HepG2 (cell line): ENCODE results near the gene SEC14L1. TPM values are rescaled to one million over a fixed set of nuclear protein-coding genes. Genes with fewer than 3 reads are reported as not detected.
A peak's percentile ranks its signal among the peaks of the same experiment; 100 is the strongest.

ENCODE experiments used
- AKAP8 ChIP-seq: sonication (generic); formaldehyde crosslinking; IDR thresholded peaks from 2 replicates; pipeline ENCODE4 v1.5.1; 2020; ENCODE audit warnings: mild to moderate bottlenecking, missing genetic modification reagents
- ERF ChIP-seq: IDR thresholded peaks from 2 replicates; pipeline ENCODE4 v1.6.1; 2018; ENCODE audit warnings: missing biosample characterization, missing genetic modification reagents
- KLF6 ChIP-seq: IDR thresholded peaks from 2 replicates; pipeline ENCODE4 v1.8.0; 2016; ENCODE audit warnings: missing biosample characterization, missing genetic modification reagents
- MED13 ChIP-seq: sonication (generic); formaldehyde crosslinking; IDR thresholded peaks from 2 replicates; pipeline ENCODE4 v1.5.0; 2020; ENCODE audit warnings: missing genetic modification reagents
- ZFP37 ChIP-seq: sonication (generic); formaldehyde crosslinking; IDR thresholded peaks from 2 replicates; pipeline ENCODE4 v1.4.0; 2020; ENCODE audit warnings: missing genetic modification reagents, borderline replicate concordance
- ZNF101 ChIP-seq: sonication (generic); formaldehyde crosslinking; IDR thresholded peaks from 2 replicates; pipeline ENCODE4 v1.4.0; 2020; ENCODE audit warnings: mild to moderate bottlenecking, low read depth, missing genetic modification reagents, borderline replicate concordance
- ZNF773 ChIP-seq: sonication (generic); formaldehyde crosslinking; IDR thresholded peaks from 2 replicates; pipeline ENCODE4 v1.4.0; 2020; ENCODE audit warnings: missing genetic modification reagents, borderline replicate concordance
- ZNF777 ChIP-seq: sonication (generic); formaldehyde crosslinking; IDR thresholded peaks from 2 replicates; pipeline ENCODE4 v1.4.0; 2020; ENCODE audit warnings: missing genetic modification reagents
- ZNF850 ChIP-seq: sonication (generic); formaldehyde crosslinking; conservative IDR thresholded peaks from 2 replicates; pipeline ENCODE4 v1.9.0; 2021; ENCODE audit warnings: mild to moderate bottlenecking, missing genetic modification reagents
- ZSCAN12 ChIP-seq: sonication (generic); formaldehyde crosslinking; IDR thresholded peaks from 2 replicates; pipeline ENCODE4 v1.9.0; 2021; ENCODE audit warnings: mild to moderate bottlenecking, missing genetic modification reagents
- ZSCAN20 ChIP-seq: sonication (generic); formaldehyde crosslinking; IDR thresholded peaks from 2 replicates; pipeline ENCODE4 v1.4.0; 2020; ENCODE audit warnings: missing genetic modification reagents, mild to moderate bottlenecking, borderline replicate concordance
- polyA plus RNA-seq, 8 experiments: library from polyadenylated mRNA; depleted of rRNA in 3 of 8; stranded (reverse) in 7 of 8; unstranded in 1 of 8; fragments of >200 nt; fragmentation: Illumina TruSeq in 4 of 8; extraction: Trizol in 4 of 8; gene quantifications; 2 replicates each; pipeline versions ENCODE4 v1.2.1 to v1.2.3, GENCODE V29; 2011 to 2016; ENCODE audit warnings: low read depth in 4 of 8, missing spikeins in 1 of 8, mixed read lengths in 1 of 8; ENCODE audit not compliant: insufficient read depth in 1 of 8
- total RNA-seq, 5 experiments: library from RNA; depleted of rRNA; stranded (reverse); fragments of >200 nt; fragmentation: Illumina TruSeq; extraction: Trizol; gene quantifications; 2 replicates each; pipeline ENCODE4 v1.2.3, GENCODE V29; 2016; ENCODE audit warnings: low read depth in 1 of 5
- TF ChIP-seq, protein P1 (sequence below): sonication (generic); formaldehyde crosslinking; IDR thresholded peaks from one replicate; pipeline ENCODE4 v1.5.1; 2020; ENCODE audit warnings: mild to moderate bottlenecking, missing genetic modification reagents; ENCODE audit errors: not compliant biosample characterization
- TF ChIP-seq, protein P2 (sequence below): sonication (generic); formaldehyde crosslinking; IDR thresholded peaks from 2 replicates; pipeline ENCODE4 v1.5.1; 2020; ENCODE audit warnings: missing genetic modification reagents, mild to moderate bottlenecking, borderline replicate concordance
- TF ChIP-seq, protein P3 (sequence below): sonication (generic); formaldehyde crosslinking; IDR thresholded peaks from 2 replicates; pipeline ENCODE4 v1.4.0; 2020; ENCODE audit warnings: missing genetic modification reagents, borderline replicate concordance
- TF ChIP-seq, protein P4 (sequence below): sonication (generic); formaldehyde crosslinking; IDR thresholded peaks from 2 replicates; pipeline ENCODE4 v1.8.0; 2022; ENCODE audit warnings: low read depth, missing genetic modification reagents
- TF ChIP-seq, protein P5 (sequence below): IDR thresholded peaks from 2 replicates; pipeline ENCODE4 v1.6.1; 2016; ENCODE audit warnings: low read depth, control low read depth

SEC14L1 gene
- total and polyA plus RNA-seq, 2 of the 13 experiments (the other 11 are each of a cell fraction or from before 2014, with no cell fraction given) = 26.3 to 43.9 TPM

DNA sequence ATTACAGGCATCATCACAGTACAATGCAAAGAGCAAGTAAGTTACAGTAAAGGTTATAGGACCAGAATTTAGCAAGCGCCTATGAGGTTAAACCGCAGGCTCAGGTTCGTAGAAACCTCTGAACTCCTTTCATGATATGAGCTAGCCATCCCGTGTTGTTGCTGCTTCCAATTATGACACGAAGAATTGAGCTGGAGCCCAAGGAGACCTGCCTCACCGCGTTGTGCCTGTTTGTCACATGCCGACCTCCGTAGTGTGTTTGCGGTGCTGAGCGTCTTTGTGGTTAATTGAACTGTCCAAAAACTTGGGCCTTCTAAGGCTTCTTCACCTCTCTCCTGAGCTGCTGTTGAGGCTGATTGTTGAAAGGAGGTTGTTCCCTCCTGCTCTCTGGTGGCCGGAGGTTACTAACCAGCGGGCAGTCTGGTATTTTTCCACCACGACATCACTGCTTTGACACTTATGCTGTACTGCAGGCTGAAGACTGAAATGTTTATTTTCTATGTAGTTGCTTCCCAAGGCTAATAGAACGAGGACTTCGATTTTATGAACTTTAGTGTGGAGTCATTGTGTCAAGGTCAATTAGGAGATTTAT is 67.5 kb downstream of the SEC14L1 start (continued):
- TF ChIP-seq, protein P1, sequence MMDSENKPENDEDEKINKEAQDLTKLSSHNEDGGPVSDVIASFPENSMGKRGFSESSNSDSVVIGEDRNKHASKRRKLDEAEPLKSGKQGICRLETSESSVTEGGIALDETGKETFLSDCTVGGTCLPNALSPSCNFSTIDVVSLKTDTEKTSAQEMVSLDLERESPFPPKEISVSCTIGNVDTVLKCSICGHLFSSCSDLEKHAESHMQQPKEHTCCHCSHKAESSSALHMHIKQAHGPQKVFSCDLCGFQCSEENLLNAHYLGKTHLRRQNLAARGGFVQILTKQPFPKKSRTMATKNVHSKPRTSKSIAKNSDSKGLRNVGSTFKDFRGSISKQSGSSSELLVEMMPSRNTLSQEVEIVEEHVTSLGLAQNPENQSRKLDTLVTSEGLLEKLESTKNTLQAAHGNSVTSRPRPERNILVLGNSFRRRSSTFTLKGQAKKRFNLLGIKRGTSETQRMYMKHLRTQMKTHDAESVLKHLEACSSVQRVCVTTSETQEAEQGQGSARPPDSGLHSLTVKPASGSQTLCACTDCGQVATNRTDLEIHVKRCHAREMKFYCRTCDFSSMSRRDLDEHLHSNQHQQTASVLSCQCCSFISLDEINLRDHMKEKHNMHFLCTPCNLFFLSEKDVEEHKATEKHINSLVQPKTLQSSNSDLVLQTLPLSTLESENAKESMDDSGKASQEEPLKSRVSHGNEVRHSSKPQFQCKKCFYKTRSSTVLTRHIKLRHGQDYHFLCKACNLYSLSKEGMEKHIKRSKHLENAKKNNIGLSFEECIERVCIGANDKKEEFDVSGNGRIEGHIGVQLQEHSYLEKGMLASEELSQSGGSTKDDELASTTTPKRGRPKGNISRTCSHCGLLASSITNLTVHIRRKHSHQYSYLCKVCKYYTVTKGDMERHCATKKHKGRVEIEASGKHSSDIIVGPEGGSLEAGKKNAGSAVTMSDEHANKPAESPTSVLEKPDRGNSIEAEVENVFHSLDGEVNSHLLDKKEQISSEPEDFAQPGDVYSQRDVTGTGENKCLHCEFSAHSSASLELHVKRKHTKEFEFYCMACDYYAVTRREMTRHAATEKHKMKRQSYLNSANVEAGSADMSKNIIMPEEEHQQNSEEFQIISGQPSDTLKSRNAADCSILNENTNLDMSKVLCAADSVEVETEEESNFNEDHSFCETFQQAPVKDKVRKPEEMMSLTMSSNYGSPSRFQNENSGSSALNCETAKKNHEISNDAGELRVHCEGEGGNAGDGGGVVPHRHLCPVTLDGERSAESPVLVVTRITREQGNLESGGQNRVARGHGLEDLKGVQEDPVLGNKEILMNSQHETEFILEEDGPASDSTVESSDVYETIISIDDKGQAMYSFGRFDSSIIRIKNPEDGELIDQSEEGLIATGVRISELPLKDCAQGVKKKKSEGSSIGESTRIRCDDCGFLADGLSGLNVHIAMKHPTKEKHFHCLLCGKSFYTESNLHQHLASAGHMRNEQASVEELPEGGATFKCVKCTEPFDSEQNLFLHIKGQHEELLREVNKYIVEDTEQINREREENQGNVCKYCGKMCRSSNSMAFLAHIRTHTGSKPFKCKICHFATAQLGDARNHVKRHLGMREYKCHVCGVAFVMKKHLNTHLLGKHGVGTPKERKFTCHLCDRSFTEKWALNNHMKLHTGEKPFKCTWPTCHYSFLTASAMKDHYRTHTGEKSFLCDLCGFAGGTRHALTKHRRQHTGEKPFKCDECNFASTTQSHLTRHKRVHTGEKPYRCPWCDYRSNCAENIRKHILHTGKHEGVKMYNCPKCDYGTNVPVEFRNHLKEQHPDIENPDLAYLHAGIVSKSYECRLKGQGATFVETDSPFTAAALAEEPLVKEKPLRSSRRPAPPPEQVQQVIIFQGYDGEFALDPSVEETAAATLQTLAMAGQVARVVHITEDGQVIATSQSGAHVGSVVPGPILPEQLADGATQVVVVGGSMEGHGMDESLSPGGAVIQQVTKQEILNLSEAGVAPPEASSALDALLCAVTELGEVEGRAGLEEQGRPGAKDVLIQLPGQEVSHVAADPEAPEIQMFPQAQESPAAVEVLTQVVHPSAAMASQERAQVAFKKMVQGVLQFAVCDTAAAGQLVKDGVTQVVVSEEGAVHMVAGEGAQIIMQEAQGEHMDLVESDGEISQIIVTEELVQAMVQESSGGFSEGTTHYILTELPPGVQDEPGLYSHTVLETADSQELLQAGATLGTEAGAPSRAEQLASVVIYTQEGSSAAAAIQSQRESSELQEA = no peak
- TF ChIP-seq ZNF777 (CRISPR knock-in tag) = 0 out of 2 replicates have a peak, but pooled peaks have one; percentile 20
- TF ChIP-seq, protein P2, sequence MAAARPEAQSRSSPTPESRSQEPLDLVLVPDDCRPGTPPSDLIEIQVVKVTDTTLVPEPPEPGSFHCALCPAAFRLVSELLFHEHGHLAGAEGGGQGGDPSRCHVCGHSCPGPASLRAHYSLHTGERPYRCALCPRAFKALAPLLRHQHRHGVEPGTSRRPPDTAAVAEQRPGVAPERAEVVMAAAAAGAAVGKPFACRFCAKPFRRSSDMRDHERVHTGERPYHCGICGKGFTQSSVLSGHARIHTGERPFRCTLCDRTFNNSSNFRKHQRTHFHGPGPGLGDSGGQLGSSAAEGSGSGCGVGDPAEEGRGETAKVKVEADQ (CRISPR knock-in tag) = no peak
- TF ChIP-seq AKAP8 (CRISPR knock-in tag) = no peak
- TF ChIP-seq ZNF773 = no peak
- TF ChIP-seq ZNF850 (CRISPR knock-in tag) = no peak
- TF ChIP-seq, protein P3, sequence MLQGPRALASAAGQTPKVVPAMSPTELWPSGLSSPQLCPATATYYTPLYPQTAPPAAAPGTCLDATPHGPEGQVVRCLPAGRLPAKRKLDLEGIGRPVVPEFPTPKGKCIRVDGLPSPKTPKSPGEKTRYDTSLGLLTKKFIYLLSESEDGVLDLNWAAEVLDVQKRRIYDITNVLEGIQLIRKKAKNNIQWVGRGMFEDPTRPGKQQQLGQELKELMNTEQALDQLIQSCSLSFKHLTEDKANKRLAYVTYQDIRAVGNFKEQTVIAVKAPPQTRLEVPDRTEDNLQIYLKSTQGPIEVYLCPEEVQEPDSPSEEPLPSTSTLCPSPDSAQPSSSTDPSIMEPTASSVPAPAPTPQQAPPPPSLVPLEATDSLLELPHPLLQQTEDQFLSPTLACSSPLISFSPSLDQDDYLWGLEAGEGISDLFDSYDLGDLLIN (CRISPR knock-in tag) = no peak
- TF ChIP-seq ERF (CRISPR knock-in tag) = peak; percentile 87; the same call in 1 of the 2 replicates
- TF ChIP-seq MED13 (CRISPR knock-in tag) = no peak
- TF ChIP-seq KLF6 (CRISPR knock-in tag) = no peak
- no peak for TF ChIP-seq ZSCAN20
- TF ChIP-seq ZSCAN12 (CRISPR knock-in tag) = no peak
- TF ChIP-seq ZFP37 = no peak
- TF ChIP-seq ZNF101 = no peak
- TF ChIP-seq, protein P4, sequence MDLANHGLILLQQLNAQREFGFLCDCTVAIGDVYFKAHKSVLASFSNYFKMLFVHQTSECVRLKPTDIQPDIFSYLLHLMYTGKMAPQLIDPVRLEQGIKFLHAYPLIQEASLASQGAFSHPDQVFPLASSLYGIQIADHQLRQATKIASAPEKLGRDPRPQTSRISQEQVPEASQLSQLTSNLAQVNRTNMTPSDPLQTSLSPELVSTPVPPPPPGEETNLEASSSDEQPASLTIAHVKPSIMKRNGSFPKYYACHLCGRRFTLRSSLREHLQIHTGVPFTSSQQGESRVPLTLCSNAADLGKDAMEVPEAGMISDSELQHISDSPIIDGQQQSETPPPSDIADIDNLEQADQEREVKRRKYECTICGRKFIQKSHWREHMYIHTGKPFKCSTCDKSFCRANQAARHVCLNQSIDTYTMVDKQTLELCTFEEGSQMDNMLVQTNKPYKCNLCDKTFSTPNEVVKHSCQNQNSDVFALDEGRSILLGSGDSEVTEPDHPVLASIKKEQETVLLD (CRISPR knock-in tag) = no peak
- TF ChIP-seq, protein P5, sequence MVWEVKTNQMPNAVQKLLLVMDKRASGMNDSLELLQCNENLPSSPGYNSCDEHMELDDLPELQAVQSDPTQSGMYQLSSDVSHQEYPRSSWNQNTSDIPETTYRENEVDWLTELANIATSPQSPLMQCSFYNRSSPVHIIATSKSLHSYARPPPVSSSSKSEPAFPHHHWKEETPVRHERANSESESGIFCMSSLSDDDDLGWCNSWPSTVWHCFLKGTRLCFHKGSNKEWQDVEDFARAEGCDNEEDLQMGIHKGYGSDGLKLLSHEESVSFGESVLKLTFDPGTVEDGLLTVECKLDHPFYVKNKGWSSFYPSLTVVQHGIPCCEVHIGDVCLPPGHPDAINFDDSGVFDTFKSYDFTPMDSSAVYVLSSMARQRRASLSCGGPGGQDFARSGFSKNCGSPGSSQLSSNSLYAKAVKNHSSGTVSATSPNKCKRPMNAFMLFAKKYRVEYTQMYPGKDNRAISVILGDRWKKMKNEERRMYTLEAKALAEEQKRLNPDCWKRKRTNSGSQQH = peak; percentile 65; the same call in 1 of the 2 replicates
